H9 (cell line): ENCODE results near the gene MYH7. TPM values are rescaled to one million over a fixed set of nuclear protein-coding genes. Genes with fewer than 3 reads are reported as not detected.

Experiments used
- DNase-seq: peaks from one replicate; pipeline ENCODE4 v3.0.0-alpha.2; 2017
- H2AFZ ChIP-seq: one replicate; pipeline ENCODE4 v1.6.1; 2013; ENCODE audit warnings: mild to moderate bottlenecking, low read length, control low read depth, moderate library complexity
- H2AK5ac ChIP-seq: 2 replicates; pipeline ENCODE4 v1.6.1; 2013; ENCODE audit warnings: low read length, control low read depth, mixed read lengths; ENCODE audit not compliant: insufficient read length
- H2BK120ac ChIP-seq: one replicate; pipeline ENCODE4 v1.6.1; 2013; ENCODE audit warnings: low read depth, mild to moderate bottlenecking, low read length, control low read depth, inconsistent platforms; ENCODE audit not compliant: poor library complexity, severe bottlenecking
- H2BK12ac ChIP-seq: 2 replicates; pipeline ENCODE4 v1.6.1; 2013; ENCODE audit warnings: low read length, control low read depth, mixed read lengths, low read depth; ENCODE audit not compliant: insufficient read length
- H2BK15ac ChIP-seq: 2 replicates; pipeline ENCODE4 v1.6.1; 2013; ENCODE audit warnings: low read depth, low read length, control low read depth
- H2BK20ac ChIP-seq: one replicate; pipeline ENCODE4 v1.6.1; 2013; ENCODE audit warnings: low read depth, mild to moderate bottlenecking, low read length, control low read depth, inconsistent platforms; ENCODE audit not compliant: poor library complexity, severe bottlenecking
- H2BK5ac ChIP-seq: 2 replicates; pipeline ENCODE4 v1.6.1; 2013; ENCODE audit warnings: low read length, control low read depth, mixed read lengths; ENCODE audit not compliant: insufficient read length
- H3K14ac ChIP-seq: 2 replicates; pipeline ENCODE4 v1.6.1; 2013; ENCODE audit warnings: low read length, control low read depth; ENCODE audit not compliant: insufficient read depth
- H3K18ac ChIP-seq: 2 replicates; pipeline ENCODE4 v1.6.1; 2013; ENCODE audit warnings: low read depth, mild to moderate bottlenecking, mixed read lengths, low read length, control low read depth; ENCODE audit not compliant: insufficient read length
- H3K23ac ChIP-seq: 2 replicates; pipeline ENCODE4 v1.6.1; 2013; ENCODE audit warnings: low read length, control low read depth, mixed read lengths, low read depth; ENCODE audit not compliant: insufficient read length
- H3K23me2 ChIP-seq: 2 replicates; pipeline ENCODE4 v1.6.1; 2013; ENCODE audit warnings: low read depth, mild to moderate bottlenecking, mixed read lengths, low read length, control low read depth; ENCODE audit not compliant: insufficient read length, poor library complexity, severe bottlenecking
- H3K27ac ChIP-seq: 2 replicates; pipeline ENCODE4 v1.5.1; 2013; ENCODE audit warnings: low read length, control low read depth, mixed read lengths, low read depth; ENCODE audit not compliant: insufficient read length
- H3K27me3 ChIP-seq: 2 replicates; pipeline ENCODE4 v1.6.1; 2013; ENCODE audit warnings: low read length, control low read depth, inconsistent platforms; ENCODE audit not compliant: insufficient read depth
- H3K4ac ChIP-seq: 2 replicates; pipeline ENCODE4 v1.6.1; 2013; ENCODE audit warnings: low read depth, mild to moderate bottlenecking, control low read depth, inconsistent platforms, low read length, moderate library complexity
- H3K4me1 ChIP-seq: 2 replicates; pipeline ENCODE4 v1.6.1; 2013; ENCODE audit warnings: low read length, control low read depth, inconsistent platforms; ENCODE audit not compliant: insufficient read depth
- H3K4me2 ChIP-seq: 2 replicates; pipeline ENCODE4 v1.6.1; 2013; ENCODE audit warnings: low read length, control low read depth, mixed read lengths; ENCODE audit not compliant: insufficient read length, insufficient read depth
- H3K56ac ChIP-seq: 2 replicates; pipeline ENCODE4 v1.6.1; 2013; ENCODE audit warnings: low read depth, mild to moderate bottlenecking, mixed read lengths, low read length, control low read depth; ENCODE audit not compliant: insufficient read length
- H3K79me1 ChIP-seq: 2 replicates; pipeline ENCODE4 v1.6.1; 2013; ENCODE audit warnings: low read depth, mild to moderate bottlenecking, moderate library complexity, low read length, control low read depth, inconsistent platforms; ENCODE audit not compliant: insufficient read depth, poor library complexity, severe bottlenecking
- H3K79me2 ChIP-seq: 2 replicates; pipeline ENCODE4 v1.6.1; 2013; ENCODE audit warnings: low read length, control low read depth, inconsistent platforms; ENCODE audit not compliant: insufficient read depth
- H3K9ac ChIP-seq: 2 replicates; pipeline ENCODE4 v1.6.1; 2013; ENCODE audit warnings: low read length, control low read depth, mixed read lengths; ENCODE audit not compliant: insufficient read length; ENCODE audit errors: extremely low read depth
- H3K9me3 ChIP-seq: one replicate; pipeline ENCODE4 v1.6.1; 2013; ENCODE audit warnings: low read depth, low read length, inconsistent platforms; ENCODE audit not compliant: control insufficient read depth
- H3T11ph ChIP-seq: one replicate; pipeline ENCODE4 v1.6.1; 2013; ENCODE audit warnings: mild to moderate bottlenecking, low read length, control low read depth, inconsistent platforms
- H4K20me1 ChIP-seq: one replicate; pipeline ENCODE4 v1.6.1; 2013; ENCODE audit not compliant: control insufficient read depth, insufficient read length, insufficient read depth
- H4K5ac ChIP-seq: 2 replicates; pipeline ENCODE4 v1.6.1; 2013; ENCODE audit warnings: low read depth, mild to moderate bottlenecking, mixed read lengths, low read length, control low read depth; ENCODE audit not compliant: insufficient read length
- H4K8ac ChIP-seq: replicated peaks from 2 replicates; pipeline ENCODE4 v1.6.1; 2013; ENCODE audit warnings: low read length, control low read depth, mixed read lengths, low read depth; ENCODE audit not compliant: insufficient read length
- H4K91ac ChIP-seq: 2 replicates; pipeline ENCODE4 v1.6.1; 2013; ENCODE audit warnings: low read depth, mild to moderate bottlenecking, moderate library complexity, mixed read lengths, low read length, control low read depth; ENCODE audit not compliant: insufficient read length
- H3K27ac Mint-ChIP-seq, 3 experiments: 2 replicates in 2 of 3; 3 replicates in 1 of 3; pipeline ENCODE4 v1.8.0; 2020 to 2021; ENCODE audit warnings: mixed read lengths in 3 of 3, mild to moderate bottlenecking in 1 of 3, moderate library complexity in 1 of 3
- H3K27me3 Mint-ChIP-seq: 2 replicates; pipeline ENCODE4 v1.8.0; 2021; ENCODE audit warnings: low read depth, mild to moderate bottlenecking, moderate library complexity, mixed read lengths
- H3K36me3 Mint-ChIP-seq, 3 experiments: 2 replicates in 2 of 3; 3 replicates in 1 of 3; pipeline ENCODE4 v1.8.0; 2020 to 2021; ENCODE audit warnings: low read depth in 3 of 3, mixed read lengths in 3 of 3; ENCODE audit not compliant: insufficient read depth in 1 of 3
- H3K4me1 Mint-ChIP-seq, 2 experiments: 2 replicates each; pipeline ENCODE4 v1.8.0; 2020; ENCODE audit warnings: mixed read lengths in 2 of 2
- H3K4me3 Mint-ChIP-seq, 2 experiments: 2 replicates in 1 of 2; 3 replicates in 1 of 2; pipeline ENCODE4 v1.8.0; 2020 to 2021; ENCODE audit warnings: mild to moderate bottlenecking in 2 of 2, mixed read lengths in 2 of 2, moderate library complexity in 1 of 2
- H3K9me3 Mint-ChIP-seq, 2 experiments: 2 replicates in 1 of 2; 3 replicates in 1 of 2; pipeline ENCODE4 v1.8.0; 2020; ENCODE audit warnings: mild to moderate bottlenecking in 2 of 2, mixed read lengths in 2 of 2, moderate library complexity in 1 of 2
- CTCF ChIP-seq: fragments of 200-600 bp; sonication (generic); conservative IDR thresholded peaks from 3 replicates; pipeline ENCODE4 v1.8.0; 2021; ENCODE audit warnings: antibody characterized with exemption, mild to moderate bottlenecking
- WGBS: extraction: QIAGEN DNeasy Blood & Tissue Kit; methylation state at CpG from one replicate; pipeline ENCODE4 v1.1.7; 2013; ENCODE audit warnings: missing lambda C conversion rate, low lambda C conversion rate, mixed read lengths; ENCODE audit not compliant: insufficient read length; ENCODE audit errors: extremely low coverage; 5-methylcytosine and 5-hydroxymethylcytosine counted together
- total RNA-seq: library from RNA; stranded (reverse); gene quantifications from 2 replicates; pipeline ENCODE4 v1.2.1, GENCODE V29; 2021

The MYH7 gene
- total RNA-seq, 1 experiment from 2014 or later, result not detected

DNA sequence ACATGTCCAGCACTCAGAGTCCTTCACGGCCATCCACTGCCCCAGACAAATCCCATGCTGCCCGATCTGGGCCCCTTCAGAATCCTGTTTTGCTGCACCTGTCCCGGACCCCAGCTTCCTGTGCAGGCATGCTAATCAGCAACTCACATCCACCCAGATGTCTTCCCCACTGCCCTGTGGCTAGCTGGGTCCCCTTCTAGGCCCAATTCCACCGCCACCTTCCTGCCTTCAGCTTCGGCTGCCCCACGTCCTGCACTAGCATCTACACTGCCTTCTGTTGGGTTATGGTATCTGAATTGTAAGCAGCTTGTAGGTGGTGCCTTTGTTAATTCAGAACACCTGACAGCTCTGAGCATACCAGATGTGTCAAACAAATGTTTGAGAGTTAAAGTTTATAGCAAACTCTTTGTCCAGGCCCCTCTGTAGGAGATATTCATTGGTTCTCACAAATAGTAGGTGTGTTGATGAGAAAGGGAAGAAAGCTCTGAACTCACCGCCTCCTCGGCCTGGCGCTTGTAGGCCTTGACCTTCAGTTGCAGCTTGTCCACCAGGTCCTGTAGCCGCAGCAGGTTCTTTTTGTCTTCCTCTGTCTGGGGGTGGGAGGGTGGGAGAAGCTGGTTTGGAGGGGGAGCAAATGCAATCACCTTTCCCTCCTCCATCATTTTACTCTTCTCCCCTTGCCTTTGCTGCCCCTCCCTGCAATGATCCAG, 52.6 kb downstream of the MYH7 start:
- H2BK5ac ChIP-seq, result no peak overlapping the region
- H3K23me2 ChIP-seq, result no peaks in the 10 kb centered on the region
- H3K23ac ChIP-seq, result no peak overlapping the region
- H3K9ac ChIP-seq, result no peak overlapping the region
- Mint-ChIP-seq H3K4me1 (peaks cover 2 to 5% of the 10 kb centered on the region in 2 experiments), H3K4me3 (no peak overlapping the region), H3K27ac (no peak overlapping the region), H3K36me3 (no peaks in the 10 kb centered on the region; a peak in 1 of 7 replicates), H3K27me3 (peaks cover 58% of the 10 kb centered on the region), H3K9me3 (no peaks in the 10 kb centered on the region)
- no peak overlapping the region for H2BK15ac ChIP-seq
- H2BK120ac ChIP-seq, result no peak overlapping the region
- H4K8ac ChIP-seq, result no peak overlapping the region
- no peak overlapping the region for H4K5ac ChIP-seq
- no peak overlapping the region for H2BK12ac ChIP-seq
- no peaks in the 10 kb centered on the region for H3K4me1 ChIP-seq
- H3K56ac ChIP-seq, result no peak overlapping the region
- no peak overlapping the region for H3K27ac ChIP-seq
- H3K4ac ChIP-seq, result no peak overlapping the region
- WGBS, result no CpG with 5 or more reads among the region's 10 CpGs
- no peaks in the 10 kb centered on the region for H3K79me1 ChIP-seq
- H3K9me3 ChIP-seq, result no peaks in the 10 kb centered on the region
- H3K27me3 ChIP-seq, result no peaks in the 10 kb centered on the region
- no peak for DNase-seq
- no peak overlapping the region for H3T11ph ChIP-seq
- H3K79me2 ChIP-seq, result no peaks in the 10 kb centered on the region
- TF ChIP-seq CTCF, result no peak
- H2AFZ ChIP-seq, result no peak overlapping the region
- no peak overlapping the region for H2AK5ac ChIP-seq
- no peak overlapping the region for H3K18ac ChIP-seq
- H2BK20ac ChIP-seq, result no peak overlapping the region
- H3K4me2 ChIP-seq, result no peak overlapping the region
- no peaks in the 10 kb centered on the region for H4K20me1 ChIP-seq
- no peak overlapping the region for H3K14ac ChIP-seq
- H4K91ac ChIP-seq, result no peak overlapping the region
